K562 (cell line): ENCODE measurements around the gene DEFB114.

Experiments
- CHD2 ChIP-seq: IDR thresholded peaks from 2 replicates; pipeline ENCODE4 v1.6.1; 2011; ENCODE audit warnings: low read depth, low read length
- PATZ1 ChIP-seq: fragments of 250-450 bp; sonication (Bioruptor Pico); IDR thresholded peaks from 2 replicates; pipeline ENCODE4 v1.5.0; 2020; ENCODE audit warnings: mild to moderate bottlenecking, borderline replicate concordance
- U2AF1 ChIP-seq: fragments of 200-400 bp; formaldehyde crosslinking; optimal IDR thresholded peaks from 2 replicates; pipeline ENCODE3; 2017; ENCODE audit warnings: mild to moderate bottlenecking, low read depth, low read length, moderate library complexity
- ZBTB1 ChIP-seq: sonication (generic); formaldehyde crosslinking; IDR thresholded peaks from 2 replicates; pipeline ENCODE4 v1.8.1; 2023; ENCODE audit warnings: missing genetic modification reagents, low read depth, mild to moderate bottlenecking, borderline replicate concordance
- TF ChIP-seq, protein P1 (sequence below): fragments of 200-800 bp; sonication (Bioruptor generic); IDR thresholded peaks from 2 replicates; pipeline ENCODE4 v1.6.1; 2016; ENCODE audit warnings: missing genetic modification characterization, missing compliant biosample characterization

- TF ChIP-seq ZBTB1 (CRISPR knock-in tag), result no peak
- TF ChIP-seq, protein P1, sequence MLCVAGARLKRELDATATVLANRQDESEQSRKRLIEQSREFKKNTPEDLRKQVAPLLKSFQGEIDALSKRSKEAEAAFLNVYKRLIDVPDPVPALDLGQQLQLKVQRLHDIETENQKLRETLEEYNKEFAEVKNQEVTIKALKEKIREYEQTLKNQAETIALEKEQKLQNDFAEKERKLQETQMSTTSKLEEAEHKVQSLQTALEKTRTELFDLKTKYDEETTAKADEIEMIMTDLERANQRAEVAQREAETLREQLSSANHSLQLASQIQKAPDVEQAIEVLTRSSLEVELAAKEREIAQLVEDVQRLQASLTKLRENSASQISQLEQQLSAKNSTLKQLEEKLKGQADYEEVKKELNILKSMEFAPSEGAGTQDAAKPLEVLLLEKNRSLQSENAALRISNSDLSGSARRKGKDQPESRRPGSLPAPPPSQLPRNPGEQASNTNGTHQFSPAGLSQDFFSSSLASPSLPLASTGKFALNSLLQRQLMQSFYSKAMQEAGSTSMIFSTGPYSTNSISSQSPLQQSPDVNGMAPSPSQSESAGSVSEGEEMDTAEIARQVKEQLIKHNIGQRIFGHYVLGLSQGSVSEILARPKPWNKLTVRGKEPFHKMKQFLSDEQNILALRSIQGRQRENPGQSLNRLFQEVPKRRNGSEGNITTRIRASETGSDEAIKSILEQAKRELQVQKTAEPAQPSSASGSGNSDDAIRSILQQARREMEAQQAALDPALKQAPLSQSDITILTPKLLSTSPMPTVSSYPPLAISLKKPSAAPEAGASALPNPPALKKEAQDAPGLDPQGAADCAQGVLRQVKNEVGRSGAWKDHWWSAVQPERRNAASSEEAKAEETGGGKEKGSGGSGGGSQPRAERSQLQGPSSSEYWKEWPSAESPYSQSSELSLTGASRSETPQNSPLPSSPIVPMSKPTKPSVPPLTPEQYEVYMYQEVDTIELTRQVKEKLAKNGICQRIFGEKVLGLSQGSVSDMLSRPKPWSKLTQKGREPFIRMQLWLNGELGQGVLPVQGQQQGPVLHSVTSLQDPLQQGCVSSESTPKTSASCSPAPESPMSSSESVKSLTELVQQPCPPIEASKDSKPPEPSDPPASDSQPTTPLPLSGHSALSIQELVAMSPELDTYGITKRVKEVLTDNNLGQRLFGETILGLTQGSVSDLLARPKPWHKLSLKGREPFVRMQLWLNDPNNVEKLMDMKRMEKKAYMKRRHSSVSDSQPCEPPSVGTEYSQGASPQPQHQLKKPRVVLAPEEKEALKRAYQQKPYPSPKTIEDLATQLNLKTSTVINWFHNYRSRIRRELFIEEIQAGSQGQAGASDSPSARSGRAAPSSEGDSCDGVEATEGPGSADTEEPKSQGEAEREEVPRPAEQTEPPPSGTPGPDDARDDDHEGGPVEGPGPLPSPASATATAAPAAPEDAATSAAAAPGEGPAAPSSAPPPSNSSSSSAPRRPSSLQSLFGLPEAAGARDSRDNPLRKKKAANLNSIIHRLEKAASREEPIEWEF (CRISPR knock-in tag), result no peak
- TF ChIP-seq PATZ1, result no peak
- no peak for TF ChIP-seq CHD2
- TF ChIP-seq U2AF1, result no peak
These were observed 17.1 kb downstream of the DEFB114 start for GRCh38 chr6:49946835-49947234.
